ENCODE measurements around the gene IGSF22.

Gene IGSF22

GRCh38 chr11:18726040-18726439 lies at the start of gene IGSF22:
TSS of gene IGSF22 (minus strand) at chr11:18726188. CDS start at chr11:18724236, 1,952 bp downstream.
- DNase-seq = no peak

- DNase-seq = no peak
These were observed 48.8 kb upstream of the IGSF22 start for GRCh38 chr11:18774801-18775200.

- DNase-seq = no peak
These were observed 47.7 kb upstream of the IGSF22 start for GRCh38 chr11:18773681-18774080.

GRCh38 chr11:18773104-18773503 lies 47.1 kb upstream of the IGSF22 start:
- no peak for DNase-seq

GRCh38 chr11:18772211-18772610 lies 46.2 kb upstream of the IGSF22 start:
- DNase-seq = no peak

- no peak for DNase-seq
These were observed 45.5 kb upstream of the IGSF22 start for GRCh38 chr11:18771266-18772035.

GRCh38 chr11:18770479-18771125 lies 44.6 kb upstream of the IGSF22 start:
- no peak for DNase-seq

GRCh38 chr11:18769802-18770456 lies 43.9 kb upstream of the IGSF22 start:
- no peak for DNase-seq

- no peak for DNase-seq
These were observed 43.0 kb upstream of the IGSF22 start for GRCh38 chr11:18768978-18769377.

- DNase-seq = no peak
These were observed 42.5 kb upstream of the IGSF22 start for GRCh38 chr11:18768472-18768901.

- DNase-seq = no peak
These were observed 40.0 kb upstream of the IGSF22 start for GRCh38 chr11:18766015-18766414.

GRCh38 chr11:18765554-18765953 lies 39.6 kb upstream of the IGSF22 start:
- no peak for DNase-seq

GRCh38 chr11:18761741-18762140 lies 35.8 kb upstream of the IGSF22 start:
- DNase-seq = no peak

GRCh38 chr11:18761144-18761543 lies 35.2 kb upstream of the IGSF22 start:
- DNase-seq = no peak

GRCh38 chr11:18757811-18758210 lies 31.8 kb upstream of the IGSF22 start:
- no peak for DNase-seq

GRCh38 chr11:18756889-18757288 lies 30.9 kb upstream of the IGSF22 start:
- DNase-seq = no peak

- no peak for DNase-seq
These were observed 28.3 kb upstream of the IGSF22 start for GRCh38 chr11:18754308-18754707.

GRCh38 chr11:18752502-18752901 lies 26.5 kb upstream of the IGSF22 start:
- DNase-seq = no peak

GRCh38 chr11:18750944-18751343 lies 25.0 kb upstream of the IGSF22 start:
- no peak for DNase-seq

GRCh38 chr11:18749681-18750319 lies 23.8 kb upstream of the IGSF22 start:
- DNase-seq = no peak

- no peak for DNase-seq
These were observed 22.9 kb upstream of the IGSF22 start for GRCh38 chr11:18748766-18749365.

- no peak for DNase-seq
These were observed 19.3 kb upstream of the IGSF22 start for GRCh38 chr11:18745251-18745650.

- no peak for DNase-seq
These were observed 18.0 kb upstream of the IGSF22 start for GRCh38 chr11:18743900-18744514.
